Measurements from ENCODE around the gene SDR9C7.

DNA sequence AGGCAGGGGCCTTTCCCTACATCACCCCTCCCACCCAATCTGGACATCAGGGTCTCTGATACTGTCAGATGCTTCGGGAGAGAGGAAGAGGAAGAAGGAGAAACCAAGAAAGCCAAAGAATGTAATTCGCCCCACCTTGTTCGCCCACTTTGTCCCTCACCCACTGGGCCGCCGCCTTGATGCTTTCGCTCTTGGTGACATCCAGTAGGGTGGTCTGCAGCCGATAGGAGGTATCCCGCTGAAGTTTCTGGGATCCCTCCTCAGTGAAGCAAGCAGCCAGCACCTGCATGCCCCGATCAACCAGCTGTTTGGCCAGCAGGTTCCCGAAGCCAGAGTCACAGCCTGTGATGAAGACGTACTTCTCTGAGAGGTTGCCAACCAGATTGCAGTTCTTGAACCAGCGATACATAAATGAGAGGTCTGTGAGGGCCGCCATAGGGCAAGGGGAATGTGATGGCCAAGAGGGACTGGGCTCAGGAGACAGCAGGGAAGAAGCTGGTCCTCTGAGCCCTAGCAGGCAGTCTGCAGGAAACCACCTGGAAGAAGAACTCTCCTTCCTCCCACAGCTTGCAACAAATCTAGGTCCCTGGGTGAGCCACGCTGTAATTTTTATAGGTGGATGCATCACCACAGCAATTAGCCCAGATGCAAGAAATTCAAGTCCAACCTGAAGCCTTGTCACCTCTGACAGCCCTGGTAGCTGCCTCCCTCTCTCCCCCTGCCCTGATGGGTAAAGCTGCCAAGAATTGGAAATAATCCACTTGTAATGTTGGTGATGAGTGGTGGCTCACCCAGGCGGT, at the start of gene SDR9C7:
- TF ChIP-seq, protein P1, sequence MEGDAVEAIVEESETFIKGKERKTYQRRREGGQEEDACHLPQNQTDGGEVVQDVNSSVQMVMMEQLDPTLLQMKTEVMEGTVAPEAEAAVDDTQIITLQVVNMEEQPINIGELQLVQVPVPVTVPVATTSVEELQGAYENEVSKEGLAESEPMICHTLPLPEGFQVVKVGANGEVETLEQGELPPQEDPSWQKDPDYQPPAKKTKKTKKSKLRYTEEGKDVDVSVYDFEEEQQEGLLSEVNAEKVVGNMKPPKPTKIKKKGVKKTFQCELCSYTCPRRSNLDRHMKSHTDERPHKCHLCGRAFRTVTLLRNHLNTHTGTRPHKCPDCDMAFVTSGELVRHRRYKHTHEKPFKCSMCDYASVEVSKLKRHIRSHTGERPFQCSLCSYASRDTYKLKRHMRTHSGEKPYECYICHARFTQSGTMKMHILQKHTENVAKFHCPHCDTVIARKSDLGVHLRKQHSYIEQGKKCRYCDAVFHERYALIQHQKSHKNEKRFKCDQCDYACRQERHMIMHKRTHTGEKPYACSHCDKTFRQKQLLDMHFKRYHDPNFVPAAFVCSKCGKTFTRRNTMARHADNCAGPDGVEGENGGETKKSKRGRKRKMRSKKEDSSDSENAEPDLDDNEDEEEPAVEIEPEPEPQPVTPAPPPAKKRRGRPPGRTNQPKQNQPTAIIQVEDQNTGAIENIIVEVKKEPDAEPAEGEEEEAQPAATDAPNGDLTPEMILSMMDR (IDR thresholded peaks at IDR 0.05; ENCODE audit: insufficient read depth, low read length, poor library complexity, severe bottlenecking), result no peak
- TF ChIP-seq EZH2phosphoT487 (conservative IDR thresholded peaks at IDR 0.05; ENCODE audit: low read length), result no peak

Measured in SU-DHL-6 (cell line).